NOMO-1 treated with DMSO at 0.1 percent for 48 hours (cell line): Measurements from ENCODE around the gene ADSS1.
"Not testable (repeated sequence)": the region's sequence is repeated elsewhere in the genome, so short reads cannot be mapped to it uniquely, and the experiment has no call there.

ENCODE experiments used
- DNase-seq: peaks from one replicate; lab custom pipeline; 2025; ENCODE audit not compliant: unreplicated experiment; lab: John Stamatoyannopoulos, UW

Gene ADSS1

GRCh38 chr14:104749111-104749649 lies 25.2 kb downstream of the ADSS1 start:
- no peak for DNase-seq

- no peak for DNase-seq
These were observed 26.2 kb downstream of the ADSS1 start for GRCh38 chr14:104750056-104750752.

GRCh38 chr14:104750753-104751057 lies 26.7 kb downstream of the ADSS1 start:
- DNase-seq = not testable (repeated sequence)

- DNase-seq = peak; percentile 64
These were observed 27.8 kb downstream of the ADSS1 start for GRCh38 chr14:104751539-104752422.

DNA sequence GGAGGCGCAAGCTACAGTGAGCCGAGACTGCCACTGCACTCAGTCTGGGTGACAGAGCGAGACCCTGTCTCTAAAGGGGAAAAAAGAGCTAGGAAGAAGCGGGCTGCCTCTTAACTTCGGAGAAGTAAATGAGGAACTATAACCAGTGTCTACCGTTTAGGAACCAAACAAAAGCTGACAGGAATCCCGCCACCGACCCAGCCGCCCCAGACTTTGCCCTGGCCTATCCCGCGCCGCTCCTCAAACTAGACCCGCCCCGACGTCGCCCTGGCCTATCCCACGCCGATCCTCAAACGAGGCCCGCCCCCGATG lies 28.4 kb downstream of the ADSS1 start:
- no peak for DNase-seq

- peak; percentile 100 for DNase-seq
These were observed 28.9 kb downstream of the ADSS1 start, which contains the start of gene SIVA1 for GRCh38 chr14:104752735-104753527. TSS of gene SIVA1 (plus strand) at chr14:104753147. CDS start at chr14:104753202, 55 bp downstream.

GRCh38 chr14:104753528-104754212 lies 29.6 kb downstream of the ADSS1 start:
- no peak for DNase-seq

DNA sequence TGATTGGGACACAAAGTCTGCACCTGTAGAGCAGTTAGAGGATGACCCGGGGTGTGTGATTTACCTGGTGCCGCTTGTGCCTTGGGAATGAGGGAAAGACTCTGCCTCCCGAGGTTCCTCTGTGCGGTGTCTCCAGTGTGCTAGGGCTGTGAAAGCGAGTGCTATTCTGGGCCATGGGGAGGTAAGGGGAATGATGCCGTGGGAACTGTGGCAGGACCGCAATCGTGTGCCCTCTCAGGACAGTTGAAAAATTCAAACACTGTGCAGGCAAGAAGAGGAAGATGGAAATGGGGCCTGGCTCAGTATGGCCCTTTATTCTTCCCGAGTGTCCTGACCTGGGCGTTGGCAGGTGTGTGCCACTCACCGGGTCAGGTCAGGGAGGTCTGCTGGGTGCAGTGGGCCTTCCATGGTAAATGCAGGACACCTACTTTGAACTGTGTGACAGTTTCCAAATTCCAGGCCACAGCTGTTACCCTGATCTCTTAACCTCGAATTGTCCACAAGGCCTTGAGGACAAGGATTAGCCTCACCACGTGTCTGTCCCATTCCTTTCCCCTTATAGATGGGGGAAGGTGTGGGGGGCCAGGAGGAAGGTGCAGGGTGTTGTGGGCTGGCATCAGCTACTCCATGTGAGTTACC lies 30.3 kb downstream of the ADSS1 start:
- no peak for DNase-seq

DNA sequence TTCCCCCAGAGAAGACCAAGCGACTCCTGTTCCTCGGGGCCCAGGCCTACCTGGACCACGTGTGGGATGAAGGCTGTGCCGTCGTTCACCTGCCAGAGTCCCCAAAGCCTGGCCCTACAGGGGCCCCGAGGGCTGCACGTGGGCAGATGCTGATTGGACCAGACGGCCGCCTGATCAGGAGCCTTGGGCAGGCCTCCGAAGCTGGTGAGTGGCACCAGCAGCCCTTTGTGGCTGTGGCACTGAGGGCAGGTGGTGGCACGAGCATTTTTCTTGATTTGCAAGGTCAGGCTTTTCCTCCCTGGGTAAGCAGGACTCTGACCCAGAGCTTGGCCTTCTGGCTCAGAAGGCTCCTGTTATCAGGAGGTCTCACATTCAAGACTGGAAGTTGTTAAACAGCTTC lies 31.6 kb downstream of the ADSS1 start:
- no peak for DNase-seq

GRCh38 chr14:104756477-104757237 lies 32.6 kb downstream of the ADSS1 start:
- no peak for DNase-seq

DNA sequence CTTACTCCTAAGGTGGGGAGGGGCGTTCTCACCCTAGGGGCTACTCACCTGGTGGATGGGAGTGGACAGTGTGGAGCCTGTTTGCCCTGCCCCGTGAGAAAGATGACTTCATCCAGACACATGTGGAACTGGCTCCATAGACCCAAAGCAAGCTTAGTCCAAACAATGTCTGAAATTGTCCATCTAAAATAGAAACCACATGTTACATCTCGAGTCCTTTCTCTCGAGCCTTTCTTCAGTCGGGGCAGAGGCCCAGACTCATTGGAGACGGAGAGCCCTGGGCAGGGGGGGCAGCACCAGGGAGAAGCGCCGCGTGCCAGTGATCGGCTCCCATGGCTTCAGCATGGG lies 33.2 kb downstream of the ADSS1 start:
- no peak for DNase-seq

GRCh38 chr14:104757681-104758392 lies 33.8 kb downstream of the ADSS1 start:
- no peak for DNase-seq

- no peak for DNase-seq
These were observed 35.2 kb downstream of the ADSS1 start for GRCh38 chr14:104758981-104759969.

GRCh38 chr14:104765517-104765916 lies 41.5 kb downstream of the ADSS1 start:
- no peak for DNase-seq

GRCh38 chr14:104766256-104766862 lies 42.3 kb downstream of the ADSS1 start:
- no peak for DNase-seq

GRCh38 chr14:104766863-104767633 lies 43.0 kb downstream of the ADSS1 start:
- DNase-seq = no peak

DNA sequence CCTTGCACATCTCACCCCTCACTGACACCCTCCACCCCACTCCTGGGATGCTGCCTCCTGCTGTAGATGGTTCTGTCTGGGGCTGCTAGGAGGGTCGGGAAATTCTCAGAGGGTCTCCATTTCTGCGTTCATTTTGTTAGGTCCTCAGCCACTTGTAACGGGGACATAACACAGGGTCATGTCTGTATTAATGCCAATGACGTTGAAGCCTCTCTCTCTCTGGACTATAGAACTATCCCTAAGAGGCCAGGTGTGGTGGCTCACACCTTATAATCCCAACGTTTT lies 43.5 kb downstream of the ADSS1 start:
- DNase-seq = no peak
